Measurements from ENCODE around the gene ADAMTS9.
A peak's percentile ranks its signal among the peaks of the same experiment; 100 is the strongest.

The ADAMTS9 gene

GRCh38 chr3:64568895-64569517 lies 118.8 kb downstream of the ADAMTS9 start:
- H3K27ac ChIP-seq (ENCODE audit: low read depth, low read length) = no peak overlapping the region
- H3K4me3 ChIP-seq (ENCODE audit: low read depth in 1 of 2, low read length in 2 of 2) = no peak overlapping the region
- H3K9ac ChIP-seq (ENCODE audit: low read length) = no peak overlapping the region
- H3K4me1 ChIP-seq (ENCODE audit: insufficient read depth, low read length) = peaks cover 35% of the 10 kb centered on the region
- H3K27me3 ChIP-seq (ENCODE audit: control insufficient read depth in 1 of 2, insufficient read depth in 2 of 2, low read length in 2 of 2) = no peaks in the 10 kb centered on the region
- no peaks in the 10 kb centered on the region for H3K9me3 ChIP-seq (ENCODE audit: low read length)
- no peaks in the 10 kb centered on the region for H3K36me3 ChIP-seq (ENCODE audit: insufficient read depth, low read length)

- no peak overlapping the region for H3K27ac ChIP-seq (ENCODE audit: low read depth, low read length)
- peaks cover 37% of the 10 kb centered on the region for H3K4me1 ChIP-seq (ENCODE audit: insufficient read depth, low read length)
Measured at GRCh38 chr3:64566859-64567258, 120.9 kb downstream of the ADAMTS9 start.

GRCh38 chr3:64563751-64564150 lies 124.0 kb downstream of the ADAMTS9 start:
- Histone ChIP-seq H3K27ac (ENCODE audit: low read depth, low read length) (no peak overlapping the region), H3K9me3 (ENCODE audit: low read length) (no peaks in the 10 kb centered on the region), H3K4me3 (ENCODE audit: low read depth in 1 of 2, low read length in 2 of 2) (peak overlapping the region in 1 of 2 donors; percentile 44), H3K9ac (ENCODE audit: low read length) (no peak overlapping the region), H3K27me3 (ENCODE audit: control insufficient read depth in 1 of 2, insufficient read depth in 2 of 2, low read length in 2 of 2) (no peaks in the 10 kb centered on the region), H3K36me3 (ENCODE audit: insufficient read depth, low read length) (no peaks in the 10 kb centered on the region), H3K4me1 (ENCODE audit: insufficient read depth, low read length) (peaks cover 61% of the 10 kb centered on the region)

More at GRCh38 chr3:64566859-64567258, 120.9 kb downstream of the ADAMTS9 start:
- Histone ChIP-seq H3K9me3 (ENCODE audit: low read length) (no peaks in the 10 kb centered on the region), H3K4me3 (ENCODE audit: low read depth in 1 of 2, low read length in 2 of 2) (no peak overlapping the region), H3K36me3 (ENCODE audit: insufficient read depth, low read length) (no peaks in the 10 kb centered on the region), H3K27me3 (ENCODE audit: control insufficient read depth in 1 of 2, insufficient read depth in 2 of 2, low read length in 2 of 2) (no peaks in the 10 kb centered on the region), H3K9ac (ENCODE audit: low read length) (no peak overlapping the region)

- Histone ChIP-seq H3K36me3 (ENCODE audit: insufficient read depth, low read length) (no peaks in the 10 kb centered on the region), H3K4me3 (ENCODE audit: low read depth in 1 of 2, low read length in 2 of 2) (peak overlapping the region in 1 of 2 donors; percentile 41), H3K9me3 (ENCODE audit: low read length) (no peaks in the 10 kb centered on the region), H3K4me1 (ENCODE audit: insufficient read depth, low read length) (peaks cover 48% of the 10 kb centered on the region), H3K27ac (ENCODE audit: low read depth, low read length) (peak overlapping the region; percentile 76), H3K9ac (ENCODE audit: low read length) (peak overlapping the region; percentile 6), H3K27me3 (ENCODE audit: control insufficient read depth in 1 of 2, insufficient read depth in 2 of 2, low read length in 2 of 2) (no peaks in the 10 kb centered on the region)
Measured at GRCh38 chr3:64561868-64562267, 125.9 kb downstream of the ADAMTS9 start.

DNA sequence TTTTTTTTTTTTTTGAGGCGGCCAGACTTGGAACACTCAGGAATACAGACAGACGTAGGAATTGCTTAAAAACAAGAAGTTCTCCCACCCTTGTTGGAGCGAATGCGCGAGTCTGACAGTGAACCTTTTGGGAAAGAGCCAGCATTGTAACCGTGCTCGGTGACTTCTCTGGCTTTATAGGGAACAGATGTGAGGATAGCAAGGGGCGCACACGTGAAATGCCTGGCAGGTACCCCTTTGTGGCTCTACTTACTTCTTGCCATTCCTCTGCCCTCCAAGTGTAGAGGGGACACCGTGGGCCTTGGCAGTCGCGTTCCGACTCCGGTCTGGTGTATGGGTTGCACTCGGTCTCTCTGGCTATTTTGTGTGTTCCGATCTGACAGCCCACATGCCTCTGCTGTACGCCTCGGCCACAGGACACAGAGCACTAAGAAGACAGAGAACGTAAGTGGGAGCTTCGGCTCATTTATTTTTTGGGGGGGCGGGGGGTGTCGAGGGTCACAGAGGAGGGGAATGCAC lies 126.4 kb downstream of the ADAMTS9 start:
- no peaks in the 10 kb centered on the region for H3K9me3 ChIP-seq (ENCODE audit: low read length)
- H3K4me1 ChIP-seq (ENCODE audit: insufficient read depth, low read length) = peaks cover 43% of the 10 kb centered on the region
- H3K27me3 ChIP-seq (ENCODE audit: control insufficient read depth in 1 of 2, insufficient read depth in 2 of 2, low read length in 2 of 2) = no peaks in the 10 kb centered on the region
- no peaks in the 10 kb centered on the region for H3K36me3 ChIP-seq (ENCODE audit: insufficient read depth, low read length)
- peak overlapping the region; percentile 6 for H3K9ac ChIP-seq (ENCODE audit: low read length)
- peak overlapping the region in 1 of 2 donors; percentile 41 for H3K4me3 ChIP-seq (ENCODE audit: low read depth in 1 of 2, low read length in 2 of 2)
- peak overlapping the region; percentile 76 for H3K27ac ChIP-seq (ENCODE audit: low read depth, low read length)

DNA sequence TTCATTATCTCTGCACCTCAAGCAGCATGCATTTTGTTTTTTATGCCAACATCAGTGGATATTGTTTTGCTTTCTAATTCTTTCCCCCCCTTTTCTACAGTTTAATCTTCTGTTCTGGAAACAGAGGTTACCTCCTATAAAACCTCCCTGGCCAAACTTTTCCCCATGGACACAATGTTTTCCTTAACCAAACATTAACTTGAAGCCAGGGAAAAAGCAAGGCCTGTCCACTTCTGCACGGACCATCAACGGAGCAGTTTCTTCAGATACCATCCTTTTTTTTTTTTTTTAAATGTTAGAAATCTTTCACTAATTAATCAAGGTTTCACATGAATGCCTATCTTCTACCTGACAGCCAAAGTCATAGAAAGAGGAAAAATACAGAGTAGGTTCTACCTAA lies 127.0 kb downstream of the ADAMTS9 start:
- H3K9me3 ChIP-seq (ENCODE audit: low read length) = no peaks in the 10 kb centered on the region
- no peaks in the 10 kb centered on the region for H3K27me3 ChIP-seq (ENCODE audit: control insufficient read depth in 1 of 2, insufficient read depth in 2 of 2, low read length in 2 of 2)
- no peaks in the 10 kb centered on the region for H3K36me3 ChIP-seq (ENCODE audit: insufficient read depth, low read length)
- H3K9ac ChIP-seq (ENCODE audit: low read length) = peak overlapping the region; percentile 6
- H3K4me3 ChIP-seq (ENCODE audit: low read depth in 1 of 2, low read length in 2 of 2) = peak overlapping the region in 1 of 2 donors; percentile 41
- H3K4me1 ChIP-seq (ENCODE audit: insufficient read depth, low read length) = peaks cover 38% of the 10 kb centered on the region
- peak overlapping the region; percentile 76 for H3K27ac ChIP-seq (ENCODE audit: low read depth, low read length)

- Histone ChIP-seq H3K9me3 (ENCODE audit: low read length) (no peaks in the 10 kb centered on the region), H3K9ac (ENCODE audit: low read length) (no peak overlapping the region), H3K27ac (ENCODE audit: low read depth, low read length) (peak overlapping the region; percentile 50), H3K4me1 (ENCODE audit: insufficient read depth, low read length) (peaks cover 46% of the 10 kb centered on the region), H3K27me3 (ENCODE audit: control insufficient read depth in 1 of 2, insufficient read depth in 2 of 2, low read length in 2 of 2) (no peaks in the 10 kb centered on the region), H3K36me3 (ENCODE audit: insufficient read depth, low read length) (no peaks in the 10 kb centered on the region), H3K4me3 (ENCODE audit: low read depth in 1 of 2, low read length in 2 of 2) (peak overlapping the region in 1 of 2 donors; percentile 10)
Measured at GRCh38 chr3:64559588-64559987, 128.2 kb downstream of the ADAMTS9 start.

DNA sequence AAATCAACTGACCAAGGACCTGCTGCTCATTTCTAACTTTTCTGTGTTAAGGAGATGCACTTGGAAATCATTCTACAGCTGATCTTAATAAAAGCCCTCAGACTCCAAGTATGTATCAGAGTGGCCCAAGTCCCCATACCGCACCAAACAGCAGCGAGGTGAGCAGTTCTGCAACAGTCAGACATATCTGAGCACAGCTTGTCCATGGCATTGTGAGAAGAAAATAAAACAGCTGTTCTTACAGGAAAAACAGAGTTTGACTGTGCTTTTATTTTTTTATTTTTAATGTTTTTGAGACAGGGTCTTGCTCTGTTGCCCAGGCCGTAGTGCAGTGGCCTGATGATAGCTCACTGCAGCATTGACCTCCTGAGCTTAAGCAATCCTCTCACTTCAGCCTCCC lies 131.8 kb downstream of the ADAMTS9 start:
- Histone ChIP-seq H3K4me3 (ENCODE audit: low read depth in 1 of 2, low read length in 2 of 2) (no peak overlapping the region), H3K9me3 (ENCODE audit: low read length) (no peaks in the 10 kb centered on the region), H3K36me3 (ENCODE audit: insufficient read depth, low read length) (no peaks in the 10 kb centered on the region), H3K27me3 (ENCODE audit: control insufficient read depth in 1 of 2, insufficient read depth in 2 of 2, low read length in 2 of 2) (no peaks in the 10 kb centered on the region), H3K4me1 (ENCODE audit: insufficient read depth, low read length) (peaks cover 45% of the 10 kb centered on the region), H3K27ac (ENCODE audit: low read depth, low read length) (no peak overlapping the region), H3K9ac (ENCODE audit: low read length) (no peak overlapping the region)

DNA sequence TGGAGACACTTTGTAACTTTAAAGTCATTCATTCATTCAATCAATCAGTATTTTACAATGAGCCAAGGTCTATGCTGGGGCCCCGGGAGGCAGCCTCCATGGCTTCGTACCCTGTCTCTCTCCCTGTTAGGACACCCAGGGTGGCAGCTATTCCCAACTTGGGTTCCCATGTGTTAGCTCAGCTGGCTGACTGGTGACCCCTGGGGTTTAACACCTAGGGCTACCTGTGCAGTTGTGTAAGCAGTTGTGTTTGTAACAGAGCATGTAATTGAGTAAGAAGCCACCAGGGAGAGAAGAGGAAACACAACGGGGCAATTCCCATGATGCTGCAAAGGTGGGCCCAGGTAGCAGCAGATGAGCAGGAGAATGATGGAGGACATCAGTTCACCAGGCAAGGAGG lies 132.4 kb downstream of the ADAMTS9 start:
- H3K27me3 ChIP-seq (ENCODE audit: control insufficient read depth in 1 of 2, insufficient read depth in 2 of 2, low read length in 2 of 2) = no peaks in the 10 kb centered on the region
- H3K4me1 ChIP-seq (ENCODE audit: insufficient read depth, low read length) = peaks cover 42% of the 10 kb centered on the region
- H3K9me3 ChIP-seq (ENCODE audit: low read length) = no peaks in the 10 kb centered on the region
- no peaks in the 10 kb centered on the region for H3K36me3 ChIP-seq (ENCODE audit: insufficient read depth, low read length)
- H3K9ac ChIP-seq (ENCODE audit: low read length) = no peak overlapping the region
- no peak overlapping the region for H3K4me3 ChIP-seq (ENCODE audit: low read depth in 1 of 2, low read length in 2 of 2)
- H3K27ac ChIP-seq (ENCODE audit: low read depth, low read length) = no peak overlapping the region

DNA sequence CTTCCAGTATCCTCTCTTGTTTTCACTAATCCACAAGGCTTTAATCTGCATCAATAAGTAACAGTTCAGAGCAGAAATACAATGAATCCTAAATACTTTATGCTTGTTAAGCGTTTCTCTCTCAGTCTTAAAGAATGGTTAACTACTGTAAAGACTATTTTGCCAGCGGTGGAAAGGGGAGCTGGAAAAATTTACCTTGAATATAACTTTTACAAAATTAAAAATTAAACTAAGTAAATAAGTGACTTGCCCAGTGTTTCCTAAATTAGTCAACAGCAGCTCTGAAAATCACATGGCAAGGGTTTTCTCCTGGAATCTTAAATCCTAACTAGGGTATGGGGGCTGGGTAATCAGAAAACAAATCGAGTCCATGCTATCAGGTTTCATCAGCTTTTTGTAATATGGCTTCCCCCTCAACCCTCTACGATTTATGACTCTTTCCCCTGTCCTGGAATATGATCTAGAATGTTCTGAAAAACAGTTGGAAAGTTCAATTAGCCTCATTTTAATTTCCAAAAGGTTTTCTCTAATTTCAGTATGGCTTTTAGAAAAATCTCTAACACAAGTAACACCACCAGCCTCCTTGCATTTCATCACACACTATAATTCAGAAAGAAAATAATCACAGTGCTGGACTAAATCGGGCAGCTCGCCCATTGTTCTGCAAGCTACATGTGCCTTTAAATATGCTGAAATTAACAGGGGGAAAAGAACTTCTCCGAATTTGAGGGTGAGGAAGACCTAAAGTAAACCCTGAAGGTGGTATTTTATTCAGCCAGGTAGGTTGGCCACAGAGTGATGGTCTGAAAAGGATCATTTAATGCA lies 133.5 kb downstream of the ADAMTS9 start:
- H3K27ac ChIP-seq (ENCODE audit: low read depth, low read length) = no peak overlapping the region
- H3K36me3 ChIP-seq (ENCODE audit: insufficient read depth, low read length) = no peaks in the 10 kb centered on the region

GRCh38 chr3:64552966-64553365 lies 134.8 kb downstream of the ADAMTS9 start:
- Histone ChIP-seq H3K4me3 (ENCODE audit: low read depth in 1 of 2, low read length in 2 of 2) (no peak overlapping the region), H3K27me3 (ENCODE audit: control insufficient read depth in 1 of 2, insufficient read depth in 2 of 2, low read length in 2 of 2) (no peaks in the 10 kb centered on the region), H3K9ac (ENCODE audit: low read length) (no peak overlapping the region), H3K9me3 (ENCODE audit: low read length) (no peaks in the 10 kb centered on the region), H3K36me3 (ENCODE audit: insufficient read depth, low read length) (no peaks in the 10 kb centered on the region), H3K27ac (ENCODE audit: low read depth, low read length) (no peak overlapping the region), H3K4me1 (ENCODE audit: insufficient read depth, low read length) (peaks cover 51% of the 10 kb centered on the region)

More for the DNA sequence above, 133.5 kb downstream of the ADAMTS9 start:
- Histone ChIP-seq H3K4me1 (ENCODE audit: insufficient read depth, low read length) (peaks cover 42% of the 10 kb centered on the region), H3K9ac (ENCODE audit: low read length) (no peak overlapping the region), H3K27me3 (ENCODE audit: control insufficient read depth in 1 of 2, insufficient read depth in 2 of 2, low read length in 2 of 2) (no peaks in the 10 kb centered on the region), H3K4me3 (ENCODE audit: low read depth in 1 of 2, low read length in 2 of 2) (no peak overlapping the region), H3K9me3 (ENCODE audit: low read length) (no peaks in the 10 kb centered on the region)

Measured in muscle layer of colon (tissue), 2 donors.